NB4 (cell line): ENCODE measurements around the gene RREB1.
A peak's percentile ranks its signal among the peaks of the same experiment; 100 is the strongest.

Source experiments
- CTCF ChIP-seq: IDR thresholded peaks from one replicate; pipeline ENCODE4 v1.5.1; 2012; ENCODE audit warnings: low read depth, low read length
- MYC ChIP-seq: IDR thresholded peaks from 2 replicates; pipeline ENCODE4 v1.6.1; 2011; ENCODE audit warnings: low read depth, low read length
- POLR2A ChIP-seq: IDR thresholded peaks from 2 replicates; pipeline ENCODE4 v1.6.1; 2011; ENCODE audit warnings: mild to moderate bottlenecking; ENCODE audit not compliant: insufficient read length; ENCODE audit errors: extremely low read depth
- TF ChIP-seq, protein P1 (sequence below): IDR thresholded peaks from 2 replicates; pipeline ENCODE4 v1.6.1; 2011; ENCODE audit warnings: low read depth, low read length

GRCh38 chr6:7145885-7146828 is 38.4 kb downstream of the RREB1 start:
- TF ChIP-seq POLR2A (peak; percentile 58), CTCF (no peak), MYC (no peak; the same call in 1 of the 2 replicates)
- TF ChIP-seq, protein P1, sequence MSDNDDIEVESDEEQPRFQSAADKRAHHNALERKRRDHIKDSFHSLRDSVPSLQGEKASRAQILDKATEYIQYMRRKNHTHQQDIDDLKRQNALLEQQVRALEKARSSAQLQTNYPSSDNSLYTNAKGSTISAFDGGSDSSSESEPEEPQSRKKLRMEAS: no peak
